K562 (cell line): ENCODE results near the gene NAPEPLD. TPM values are rescaled to one million over a fixed set of nuclear protein-coding genes. Genes with fewer than 3 reads are reported as not detected.

Experiments
- ARID2 ChIP-seq: fragments of 450-650 bp; IDR thresholded peaks from 2 replicates; pipeline ENCODE4 v1.6.1; 2017; ENCODE audit warnings: antibody characterized with exemption, mild to moderate bottlenecking
- BRD9 ChIP-seq: fragments of 450-650 bp; IDR thresholded peaks from 2 replicates; pipeline ENCODE4 v1.6.1; 2018; ENCODE audit warnings: low read depth; ENCODE audit not compliant: partially characterized antibody
- FIP1L1 ChIP-seq: fragments of 200-400 bp; formaldehyde crosslinking; IDR thresholded peaks from 2 replicates; pipeline ENCODE4 v1.6.1; 2018; ENCODE audit warnings: mild to moderate bottlenecking, low read depth, low read length; ENCODE audit not compliant: poor library complexity, severe bottlenecking
- FOXA3 ChIP-seq, 2 experiments: fragments of 450-650 bp in 1 of 2; sonication (generic) in 1 of 2; formaldehyde crosslinking; IDR thresholded peaks in 1 of 2; conservative IDR thresholded peaks in 1 of 2; 2 replicates each; pipeline versions ENCODE4 v1.4.0 to v1.8.0; 2020 to 2022; ENCODE audit warnings: mild to moderate bottlenecking in 2 of 2, missing genetic modification reagents in 1 of 2
- KAT2B ChIP-seq: IDR thresholded peaks from one replicate; pipeline ENCODE4 v1.6.1; 2012; ENCODE audit warnings: low read depth, mild to moderate bottlenecking, control low read depth, inconsistent platforms, low read length, moderate library complexity
- L3MBTL2 ChIP-seq: fragments of 450-650 bp; IDR thresholded peaks from 2 replicates; pipeline ENCODE4 v1.6.1; 2016; ENCODE audit warnings: mild to moderate bottlenecking, moderate library complexity
- LCOR ChIP-seq: sonication (generic); formaldehyde crosslinking; IDR thresholded peaks from 2 replicates; pipeline ENCODE4 v1.8.0; 2022; ENCODE audit warnings: mild to moderate bottlenecking, missing genetic modification reagents
- MECOM ChIP-seq: fragments of 250-450 bp; sonication (Bioruptor Pico); IDR thresholded peaks from 2 replicates; pipeline ENCODE4 v1.8.0; 2022; ENCODE audit warnings: inconsistent platforms
- NR2C2 ChIP-seq, 2 experiments: fragments of 200-800 bp in 1 of 2; sonication (Bioruptor generic) in 1 of 2; sonication (generic) in 1 of 2; formaldehyde crosslinking in 1 of 2; IDR thresholded peaks; 2 replicates each; pipeline versions ENCODE4 v1.6.1 to v1.8.0; 2016 to 2022; ENCODE audit warnings: mild to moderate bottlenecking in 1 of 2, missing compliant biosample characterization in 1 of 2, missing genetic modification characterization in 1 of 2, missing genetic modification reagents in 1 of 2
- PPARD ChIP-seq: fragments of 250-450 bp; sonication (Bioruptor Pico); IDR thresholded peaks from 2 replicates; pipeline ENCODE4 v1.8.0; 2022; ENCODE audit warnings: inconsistent platforms, mild to moderate bottlenecking, moderate library complexity
- RCOR1 ChIP-seq, 2 experiments: IDR thresholded peaks; 2 replicates each; pipeline ENCODE4 v1.6.1; 2012; ENCODE audit warnings: low read depth in 2 of 2, low read length in 2 of 2, borderline replicate concordance in 1 of 2, improper control_type of control experiment in 1 of 2
- SAFB2 ChIP-seq: fragments of 200-400 bp; formaldehyde crosslinking; IDR thresholded peaks from 2 replicates; pipeline ENCODE4 v1.6.1; 2018; ENCODE audit warnings: borderline replicate concordance, low read length, low read depth, moderate library complexity; ENCODE audit not compliant: severe bottlenecking
- SMC3 ChIP-seq: conservative IDR thresholded peaks from 2 replicates; pipeline ENCODE4 v1.6.1; 2011; ENCODE audit warnings: low read depth, low read length, improper control_type of control experiment; ENCODE audit not compliant: insufficient read depth
- SPI1 ChIP-seq: IDR thresholded peaks from 2 replicates; pipeline ENCODE4 v1.6.1; 2011; ENCODE audit warnings: low read depth, low read length, control low read depth, borderline replicate concordance
- SREBF1 ChIP-seq: fragments of 150-350 bp; IDR thresholded peaks from 2 replicates; pipeline ENCODE4 v1.6.1; 2014; ENCODE audit warnings: antibody characterized with exemption, low read depth, low read length, borderline replicate concordance
- TEAD2 ChIP-seq: fragments of 450-650 bp; IDR thresholded peaks from 2 replicates; pipeline ENCODE4 v1.6.1; 2016; ENCODE audit warnings: missing genetic modification characterization, control low read depth, missing compliant biosample characterization
- ZFX ChIP-seq: sonication (generic); formaldehyde crosslinking; IDR thresholded peaks from 2 replicates; pipeline ENCODE4 v1.8.0; 2022; ENCODE audit warnings: mild to moderate bottlenecking, missing genetic modification reagents, moderate library complexity
- ZKSCAN3 ChIP-seq: fragments of 250-450 bp; sonication (Bioruptor Pico); IDR thresholded peaks from 2 replicates; pipeline ENCODE4 v1.4.0; 2020
- ZNF436 ChIP-seq: fragments of 250-450, 450-650 bp; sonication (Bioruptor Pico); formaldehyde crosslinking; IDR thresholded peaks from 2 replicates; pipeline ENCODE4 v1.7.0; 2020; ENCODE audit warnings: mild to moderate bottlenecking
- polyA plus RNA-seq, 8 experiments: library from polyadenylated mRNA; depleted of rRNA in 4 of 8; stranded (reverse) in 5 of 8; unstranded in 3 of 8; fragments of >200 nt; fragmentation: Nextera tagmentation in 2 of 8; fragmentation: Illumina TruSeq in 1 of 8; extraction: Ambion mirVana in 2 of 8; extraction: Trizol in 1 of 8; gene quantifications; 2 replicates each; pipeline versions ENCODE4 v1.2.1 to v1.2.3, GENCODE V29; 2011 to 2014; ENCODE audit warnings: inconsistent platforms in 1 of 8, missing spikeins in 1 of 8
- total RNA-seq, 7 experiments: library from RNA; depleted of rRNA in 6 of 7; stranded (reverse); fragments of >200 nt in 6 of 7; fragmentation: Illumina TruSeq in 2 of 7; extraction: Trizol in 2 of 7; gene quantifications; 2 replicates each; pipeline versions ENCODE4 v1.2.1 to v1.2.3, GENCODE V29; 2011 to 2021; ENCODE audit warnings: low replicate concordance in 1 of 7
- TF ChIP-seq, protein P1 (sequence below), 2 experiments: fragments of 450-650 bp; conservative IDR thresholded peaks; 2 replicates each; pipeline ENCODE4 v1.6.1; 2017; ENCODE audit warnings: mild to moderate bottlenecking in 2 of 2, moderate library complexity in 2 of 2
- TF ChIP-seq, protein P2 (sequence below): fragments of 450-650 bp; formaldehyde crosslinking; IDR thresholded peaks from 2 replicates; pipeline ENCODE4 v1.4.0; 2022; ENCODE audit warnings: missing genetic modification characterization
- TF ChIP-seq, protein P3 (sequence below), 3 experiments: fragments of 200-800 bp in 1 of 3; sonication (Bioruptor generic) in 1 of 3; sonication (generic) in 1 of 3; formaldehyde crosslinking in 1 of 3; IDR thresholded peaks; 2 replicates each; pipeline versions ENCODE4 v1.6.1 to v1.8.0; 2016 to 2022; ENCODE audit warnings: mild to moderate bottlenecking in 2 of 3, missing compliant biosample characterization in 2 of 3, missing genetic modification characterization in 2 of 3, missing genetic modification reagents in 1 of 3

The NAPEPLD gene
- total and polyA plus RNA-seq, 9 of the 15 experiments (the other 6 are each of a cell fraction or from before 2014, with no cell fraction given): 3.2 to 11.0 (median 7.5) TPM

DNA sequence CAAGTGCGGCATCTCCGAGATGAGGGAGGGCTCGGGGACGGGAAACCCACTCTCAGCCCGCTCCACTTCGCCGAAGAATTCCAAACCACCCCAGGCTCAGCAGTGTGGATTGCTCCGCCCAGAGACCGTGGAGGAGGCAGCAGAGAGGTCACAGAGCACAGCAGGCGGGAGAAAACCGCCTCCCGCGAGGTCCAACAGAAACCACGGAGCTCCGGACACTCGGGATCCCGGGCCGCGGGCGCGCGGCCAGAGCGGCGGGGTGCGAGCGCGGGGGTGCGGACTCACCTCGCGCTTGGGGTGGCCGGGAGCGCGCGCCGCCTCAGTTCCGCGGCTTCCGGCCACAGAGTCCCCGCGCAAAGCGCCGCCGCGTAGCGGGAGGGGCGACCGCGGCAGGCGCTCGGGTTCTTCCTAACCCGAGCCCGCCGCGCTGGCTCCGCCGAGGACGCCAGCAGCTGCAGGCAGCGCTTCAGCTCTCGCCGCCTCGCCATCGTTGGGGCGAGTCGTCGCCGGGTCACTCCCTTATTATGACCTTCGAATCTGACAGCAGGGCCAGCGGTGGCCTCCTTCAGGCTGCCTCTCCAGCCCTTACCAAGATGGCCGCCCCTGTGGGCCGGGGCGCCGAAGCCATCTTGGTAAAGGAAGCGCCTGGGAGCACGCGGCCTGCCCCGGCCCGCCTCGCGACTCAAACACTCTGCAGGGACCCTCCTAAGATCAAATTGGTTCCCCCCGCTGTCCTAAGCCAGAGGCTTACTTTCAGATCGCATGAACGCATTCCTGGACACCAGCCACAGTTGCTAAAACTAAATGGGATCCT lies at the start of gene NAPEPLD (continued):
- no peak for TF ChIP-seq SREBF1
- TF ChIP-seq MECOM: peak; percentile 85
- no peak for TF ChIP-seq KAT2B
- TF ChIP-seq SAFB2: no peak
- TF ChIP-seq LCOR (CRISPR knock-in tag): peak; percentile 59; the same call in 1 of the 2 replicates
- no peak for TF ChIP-seq SPI1
- TF ChIP-seq RCOR1 (IDR thresholded peaks at IDR 0.05; ENCODE audit: borderline replicate concordance in 1 of 2, low read depth in 2 of 2, low read length in 2 of 2): peak; percentile 11 to 53; a peak in 2 of 4 replicates
- no peak for TF ChIP-seq PPARD (CRISPR knock-in tag)
- TF ChIP-seq ZFX (CRISPR knock-in tag): peak; percentile 98
- TF ChIP-seq ARID2: no peak
- TF ChIP-seq L3MBTL2: peak; percentile 99
- peak; percentile 47 for TF ChIP-seq NR2C2 (CRISPR knock-in tag; IDR thresholded peaks at IDR 0.05)
- peak; percentile 97 for TF ChIP-seq NR2C2 (tag; IDR thresholded peaks at IDR 0.05)
- TF ChIP-seq BRD9: peak; percentile 79
- no peak for TF ChIP-seq ZNF436
- TF ChIP-seq SMC3: 0 out of 2 replicates have a peak, but pooled peaks have one; percentile 9
- TF ChIP-seq, protein P1, sequence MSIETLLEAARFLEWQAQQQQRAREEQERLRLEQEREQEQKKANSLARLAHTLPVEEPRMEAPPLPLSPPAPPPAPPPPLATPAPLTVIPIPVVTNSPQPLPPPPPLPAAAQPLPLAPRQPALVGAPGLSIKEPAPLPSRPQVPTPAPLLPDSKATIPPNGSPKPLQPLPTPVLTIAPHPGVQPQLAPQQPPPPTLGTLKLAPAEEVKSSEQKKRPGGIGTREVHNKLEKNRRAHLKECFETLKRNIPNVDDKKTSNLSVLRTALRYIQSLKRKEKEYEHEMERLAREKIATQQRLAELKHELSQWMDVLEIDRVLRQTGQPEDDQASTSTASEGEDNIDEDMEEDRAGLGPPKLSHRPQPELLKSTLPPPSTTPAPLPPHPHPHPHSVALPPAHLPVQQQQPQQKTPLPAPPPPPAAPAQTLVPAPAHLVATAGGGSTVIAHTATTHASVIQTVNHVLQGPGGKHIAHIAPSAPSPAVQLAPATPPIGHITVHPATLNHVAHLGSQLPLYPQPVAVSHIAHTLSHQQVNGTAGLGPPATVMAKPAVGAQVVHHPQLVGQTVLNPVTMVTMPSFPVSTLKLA (conservative IDR thresholded peaks at IDR 0.05): peak; percentile 74 to 88
- TF ChIP-seq, protein P2, sequence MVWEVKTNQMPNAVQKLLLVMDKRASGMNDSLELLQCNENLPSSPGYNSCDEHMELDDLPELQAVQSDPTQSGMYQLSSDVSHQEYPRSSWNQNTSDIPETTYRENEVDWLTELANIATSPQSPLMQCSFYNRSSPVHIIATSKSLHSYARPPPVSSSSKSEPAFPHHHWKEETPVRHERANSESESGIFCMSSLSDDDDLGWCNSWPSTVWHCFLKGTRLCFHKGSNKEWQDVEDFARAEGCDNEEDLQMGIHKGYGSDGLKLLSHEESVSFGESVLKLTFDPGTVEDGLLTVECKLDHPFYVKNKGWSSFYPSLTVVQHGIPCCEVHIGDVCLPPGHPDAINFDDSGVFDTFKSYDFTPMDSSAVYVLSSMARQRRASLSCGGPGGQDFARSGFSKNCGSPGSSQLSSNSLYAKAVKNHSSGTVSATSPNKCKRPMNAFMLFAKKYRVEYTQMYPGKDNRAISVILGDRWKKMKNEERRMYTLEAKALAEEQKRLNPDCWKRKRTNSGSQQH (CRISPR knock-in tag): 0 out of 2 replicates have a peak, but pooled peaks have one; percentile 44
- peak; percentile 89 for TF ChIP-seq FIP1L1
- no peak for TF ChIP-seq ZKSCAN3 (CRISPR knock-in tag)
- TF ChIP-seq TEAD2 (tag): peak; percentile 78
- TF ChIP-seq, protein P3, sequence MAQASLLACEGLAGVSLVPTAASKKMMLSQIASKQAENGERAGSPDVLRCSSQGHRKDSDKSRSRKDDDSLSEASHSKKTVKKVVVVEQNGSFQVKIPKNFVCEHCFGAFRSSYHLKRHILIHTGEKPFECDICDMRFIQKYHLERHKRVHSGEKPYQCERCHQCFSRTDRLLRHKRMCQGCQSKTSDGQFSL (CRISPR knock-in tag; IDR thresholded peaks at IDR 0.05): no peak
- TF ChIP-seq, protein P3 (tag; IDR thresholded peaks at IDR 0.05): peak; percentile 68 to 78; a peak in 2 of 4 replicates
- TF ChIP-seq FOXA3 (CRISPR knock-in tag; conservative IDR thresholded peaks at IDR 0.05 in 1 of 2, IDR thresholded peaks at IDR 0.05 in 1 of 2): peak in 1 of 2 experiments; percentile 56; a peak in 1 of 4 replicates
